Erythroblast (primary cell): ENCODE measurements around the gene USP3.

ENCODE experiments used
- DNase-seq, 2 experiments: peaks; one replicate each; lab custom pipeline; 2025; lab: John Stamatoyannopoulos, UW
- GATA1 ChIP-seq: IDR thresholded peaks from 2 replicates; pipeline ENCODE4 v1.6.1; 2011; ENCODE audit warnings: low read depth, mild to moderate bottlenecking, control low read depth, low read length, moderate library complexity
- POLR2A ChIP-seq: IDR thresholded peaks from 2 replicates; pipeline ENCODE4 v1.6.1; 2011; ENCODE audit warnings: mild to moderate bottlenecking, low read length

USP3 gene

GRCh38 chr15:63495780-63496488 lies 8.5 kb upstream of the USP3 start:
- DNase-seq, result no peak
- no peak for TF ChIP-seq GATA1
- TF ChIP-seq POLR2A, result no peak

- no peak for TF ChIP-seq POLR2A
- no peak for TF ChIP-seq GATA1
- no peak for DNase-seq
Observed at GRCh38 chr15:63497642-63498467, 6.5 kb upstream of the USP3 start.

- TF ChIP-seq GATA1, result no peak
- no peak for TF ChIP-seq POLR2A
Observed at GRCh38 chr15:63499175-63499549, 5.2 kb upstream of the USP3 start.

GRCh38 chr15:63499611-63500010 lies 4.8 kb upstream of the USP3 start:
- TF ChIP-seq POLR2A, result no peak
- TF ChIP-seq GATA1, result no peak
- DNase-seq, result no peak

More at GRCh38 chr15:63499175-63499549, 5.2 kb upstream of the USP3 start:
- no peak for DNase-seq

GRCh38 chr15:63500265-63501250 lies 3.8 kb upstream of the USP3 start:
- DNase-seq, result peak; percentile 19 to 65
- TF ChIP-seq GATA1 (no peak), POLR2A (no peak)

GRCh38 chr15:63501256-63502089 lies 2.9 kb upstream of the USP3 start:
- TF ChIP-seq POLR2A (no peak), GATA1 (no peak)
- DNase-seq, result no peak

GRCh38 chr15:63502137-63502766 lies 2.1 kb upstream of the USP3 start:
- DNase-seq, result peak in 1 of 2 experiments; percentile 23
- TF ChIP-seq GATA1 (no peak), POLR2A (no peak)

GRCh38 chr15:63502843-63503738 lies 1.3 kb upstream of the USP3 start:
- peak; percentile 76 to 77 for DNase-seq
- no peak for TF ChIP-seq GATA1
- TF ChIP-seq POLR2A, result no peak

GRCh38 chr15:63503739-63504246 lies 600 bp upstream of the USP3 start:
- TF ChIP-seq POLR2A, result peak; percentile 59
- no peak for TF ChIP-seq GATA1
- DNase-seq, result peak; percentile 79 to 88

- TF ChIP-seq POLR2A (peak; percentile 55), GATA1 (no peak)
- peak; percentile 84 to 87 for DNase-seq
Observed at GRCh38 chr15:63504979-63505841, 817 bp downstream of the USP3 start.
